Heart left ventricle (tissue), 13 donors: ENCODE data around the gene PADI1.

Experiments
- POLR2A ChIP-seq, 2 donors: fragments of 450-650 bp; IDR thresholded peaks; one replicate each; pipeline ENCODE4 v1.6.1; 2017; ENCODE audit warnings: antibody characterized with exemption in 2 of 2, mild to moderate bottlenecking in 2 of 2, moderate library complexity in 2 of 2
- TF ChIP-seq, protein P1 (sequence below), 12 donors: fragments of 200-600 bp; sonication (generic) in 4 of 12; IDR thresholded peaks; one replicate each; pipeline versions ENCODE4 v1.5.0 to v1.8.0; 2018 to 2022; ENCODE audit warnings: antibody characterized with exemption in 12 of 12, mild to moderate bottlenecking in 5 of 12
- donor health status: ischemic (EF 13 %, LVEDD 7.1; RV severe dilation, severe dysfunction).
- donor health status: DM: no; HTN: yes; CAD: no.
- donor health status: DM: no; HTN: no; CAD: no.
- donor health status: ischemic (EF 25% LVEDD 6.9; RV normal size, moderate dysfunction).
- donor health status: ischemic (EF 25% LVEDD 5.7; RV mildly dilated, moderate dysfunction).
- donor health status: ischemic (EF 35%, LVEDD 5.7; RV mildly dilated, moderate dysfunction).
- donor health status: nonischemic (EF 11% LVEDD 7.7; RV severe dilation, severe dysfunction).
- donor health status: DM: yes; HTN: yes; CAD: no.
- donor health status: PGD.
- donor health status: ischemic (EF 29% LVEDD 5.4; RV normal size, mild dysfunction).
- donor health status: nonischemic (EF 23%, LVEDD 6.1; RV moderate dilation, normal function).

DNA sequence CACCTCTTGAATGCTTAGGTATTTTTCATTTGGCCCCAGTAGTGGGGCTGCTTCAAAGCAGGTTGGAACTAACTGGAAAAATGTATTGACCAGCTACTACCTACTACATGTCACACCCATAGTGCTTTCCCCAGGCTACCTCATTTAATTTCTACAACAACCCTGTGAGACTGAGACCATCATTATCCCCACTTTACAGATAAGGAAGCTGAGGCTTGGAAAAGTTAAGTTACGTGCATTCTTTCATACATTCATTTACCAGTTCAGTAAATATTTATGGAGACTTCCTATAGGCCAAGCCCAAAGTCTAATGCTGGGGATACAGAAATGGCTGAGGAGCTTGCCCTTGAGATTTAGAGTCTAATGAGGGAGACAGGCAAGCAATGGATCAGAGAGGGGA is 29.5 kb downstream of the PADI1 start:
- TF ChIP-seq, protein P1, sequence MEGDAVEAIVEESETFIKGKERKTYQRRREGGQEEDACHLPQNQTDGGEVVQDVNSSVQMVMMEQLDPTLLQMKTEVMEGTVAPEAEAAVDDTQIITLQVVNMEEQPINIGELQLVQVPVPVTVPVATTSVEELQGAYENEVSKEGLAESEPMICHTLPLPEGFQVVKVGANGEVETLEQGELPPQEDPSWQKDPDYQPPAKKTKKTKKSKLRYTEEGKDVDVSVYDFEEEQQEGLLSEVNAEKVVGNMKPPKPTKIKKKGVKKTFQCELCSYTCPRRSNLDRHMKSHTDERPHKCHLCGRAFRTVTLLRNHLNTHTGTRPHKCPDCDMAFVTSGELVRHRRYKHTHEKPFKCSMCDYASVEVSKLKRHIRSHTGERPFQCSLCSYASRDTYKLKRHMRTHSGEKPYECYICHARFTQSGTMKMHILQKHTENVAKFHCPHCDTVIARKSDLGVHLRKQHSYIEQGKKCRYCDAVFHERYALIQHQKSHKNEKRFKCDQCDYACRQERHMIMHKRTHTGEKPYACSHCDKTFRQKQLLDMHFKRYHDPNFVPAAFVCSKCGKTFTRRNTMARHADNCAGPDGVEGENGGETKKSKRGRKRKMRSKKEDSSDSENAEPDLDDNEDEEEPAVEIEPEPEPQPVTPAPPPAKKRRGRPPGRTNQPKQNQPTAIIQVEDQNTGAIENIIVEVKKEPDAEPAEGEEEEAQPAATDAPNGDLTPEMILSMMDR (IDR thresholded peaks at IDR 0.05) = no peak
- TF ChIP-seq POLR2A (IDR thresholded peaks at IDR 0.05) = no peak
